Testis (tissue), 2 donors: ENCODE data around the gene MFSD11.
"Not testable (repeated sequence)": the region's sequence is repeated elsewhere in the genome, so short reads cannot be mapped to it uniquely, and the experiment has no call there.

ENCODE experiments used
- CTCF ChIP-seq, 3 experiments: fragments of 450-650 bp in 2 of 3; fragments of 200-600 bp in 1 of 3; sonication (generic) in 1 of 3; IDR thresholded peaks; one replicate each; pipeline ENCODE4 v1.5.1; 2016 to 2019; ENCODE audit warnings: antibody characterized with exemption in 3 of 3, mild to moderate bottlenecking in 2 of 3, moderate library complexity in 1 of 3
- POLR2A ChIP-seq: fragments of 450-650 bp; IDR thresholded peaks from one replicate; pipeline ENCODE4 v1.6.1; 2017; ENCODE audit warnings: antibody characterized with exemption, mild to moderate bottlenecking, moderate library complexity

DNA sequence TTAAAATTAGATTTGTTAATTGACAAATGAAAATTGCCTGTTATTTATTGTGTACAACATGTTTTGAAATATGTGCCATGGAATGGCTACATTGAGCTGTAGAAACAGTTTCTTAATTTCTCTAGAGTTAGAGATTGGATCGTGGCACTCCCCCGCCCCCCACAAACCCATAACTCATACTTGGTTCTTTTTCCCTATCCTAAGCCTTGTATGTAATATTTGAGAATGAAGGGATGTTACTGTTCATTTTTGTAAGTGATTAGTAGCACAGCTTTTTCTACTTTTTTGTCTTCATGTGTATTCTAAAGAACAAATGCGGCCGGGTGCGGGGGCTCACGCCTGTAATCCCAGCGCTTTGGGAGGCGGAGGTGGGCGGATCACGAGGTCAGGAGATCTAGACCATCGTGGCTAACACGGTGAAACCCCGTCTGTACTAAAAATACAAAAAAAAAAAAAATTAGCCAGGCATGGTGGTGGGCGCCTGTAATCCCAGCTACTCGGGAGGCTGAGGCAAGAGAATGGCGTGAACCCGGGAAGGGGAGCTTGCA, 1.7 kb downstream of the MFSD11 start:
- not testable (repeated sequence) for TF ChIP-seq CTCF (IDR thresholded peaks at IDR 0.05); POLR2A
